Skin epidermis (tissue), 12 donors: Measurements from ENCODE around the gene EML2.
A peak's percentile ranks its signal among the peaks of the same experiment; 100 is the strongest.

ENCODE experiments used
- H3K27ac ChIP-seq, 21 experiments: fragments of 200-600 bp; sonication (generic) in 11 of 21; one replicate each; pipeline ENCODE4 v1.5.0; 2020; ENCODE audit warnings: mild to moderate bottlenecking in 3 of 21, inconsistent platforms in 2 of 21, moderate library complexity in 2 of 21
- H3K4me3 ChIP-seq, 7 experiments: fragments of 200-600 bp; sonication (generic) in 2 of 7; one replicate each; pipeline ENCODE4 v1.5.0; 2020; ENCODE audit warnings: inconsistent platforms in 2 of 7, mild to moderate bottlenecking in 2 of 7, moderate library complexity in 1 of 7

Gene EML2

GRCh38 chr19:45592366-45592765, 46.8 kb downstream of the EML2 start:
- Histone ChIP-seq H3K27ac (peak overlapping the region in 1 of 21 experiments; percentile 36), H3K4me3 (no peak overlapping the region)

- H3K27ac ChIP-seq = no peak overlapping the region
- no peak overlapping the region for H3K4me3 ChIP-seq
Measured at GRCh38 chr19:45591638-45592005, 47.6 kb downstream of the EML2 start.

GRCh38 chr19:45591004-45591637, 48.1 kb downstream of the EML2 start:
- no peak overlapping the region for H3K27ac ChIP-seq
- no peak overlapping the region for H3K4me3 ChIP-seq

GRCh38 chr19:45590300-45591003, 48.7 kb downstream of the EML2 start:
- H3K27ac ChIP-seq = no peak overlapping the region
- H3K4me3 ChIP-seq = no peak overlapping the region

GRCh38 chr19:45589768-45590167, 49.4 kb downstream of the EML2 start:
- no peak overlapping the region for H3K4me3 ChIP-seq

GRCh38 chr19:45587873-45588272, 51.3 kb downstream of the EML2 start:
- Histone ChIP-seq H3K27ac (peak overlapping the region in 4 of 21 experiments; percentile 31 to 59 (median 48)), H3K4me3 (no peak overlapping the region)

More at GRCh38 chr19:45589768-45590167, 49.4 kb downstream of the EML2 start:
- no peak overlapping the region for H3K27ac ChIP-seq

GRCh38 chr19:45585158-45585577, 54.0 kb downstream of the EML2 start:
- H3K4me3 ChIP-seq = peak overlapping the region; percentile 52 to 74 (median 61)
- H3K27ac ChIP-seq = peak overlapping the region in 20 of 21 experiments; percentile 83 to 98 (median 93)

GRCh38 chr19:45584332-45585157, 54.7 kb downstream of the EML2 start, which contains the start of gene OPA3:
OPA3 (minus strand) TSS chr19:45584802; CDS start chr19:45584764, 38 bp downstream.
- peak within 1 kb of the TSS; percentile 76 to 98 (median 94) for H3K27ac ChIP-seq
- peak within 1 kb of the TSS; percentile 52 to 74 (median 61) for H3K4me3 ChIP-seq

- peak overlapping the region in 4 of 21 experiments; percentile 9 to 80 (median 30) for H3K27ac ChIP-seq
- H3K4me3 ChIP-seq = no peak overlapping the region
Measured at GRCh38 chr19:45581576-45581975, 57.6 kb downstream of the EML2 start.

GRCh38 chr19:45578861-45579260, 60.3 kb downstream of the EML2 start:
- H3K27ac ChIP-seq = peak overlapping the region in 11 of 21 experiments; percentile 10 to 70 (median 32)
- H3K4me3 ChIP-seq = no peak overlapping the region

GRCh38 chr19:45577111-45577905, 61.9 kb downstream of the EML2 start:
- Histone ChIP-seq H3K4me3 (no peak overlapping the region), H3K27ac (peak overlapping the region in 17 of 21 experiments; percentile 1 to 73 (median 52))

GRCh38 chr19:45576682-45577081, 62.5 kb downstream of the EML2 start:
- H3K4me3 ChIP-seq = no peak overlapping the region
- peak overlapping the region in 11 of 21 experiments; percentile 1 to 73 (median 52) for H3K27ac ChIP-seq

GRCh38 chr19:45575216-45575615, 64.0 kb downstream of the EML2 start:
- Histone ChIP-seq H3K27ac (peak overlapping the region in 2 of 21 experiments; percentile 24 to 54), H3K4me3 (no peak overlapping the region)

GRCh38 chr19:45574526-45574925, 64.7 kb downstream of the EML2 start:
- Histone ChIP-seq H3K4me3 (no peak overlapping the region), H3K27ac (peak overlapping the region in 1 of 21 experiments; percentile 54)

GRCh38 chr19:45571457-45572220, 67.6 kb downstream of the EML2 start:
- Histone ChIP-seq H3K27ac (no peak overlapping the region), H3K4me3 (no peak overlapping the region)

- H3K4me3 ChIP-seq = no peak overlapping the region
- peak overlapping the region in 5 of 21 experiments; percentile 7 to 54 (median 17) for H3K27ac ChIP-seq
Measured at GRCh38 chr19:45569619-45570421, 69.4 kb downstream of the EML2 start.

GRCh38 chr19:45568732-45569131, 70.5 kb downstream of the EML2 start:
- H3K27ac ChIP-seq = peak overlapping the region in 10 of 21 experiments; percentile 4 to 54 (median 28)
- no peak overlapping the region for H3K4me3 ChIP-seq

GRCh38 chr19:45567609-45568008, 71.6 kb downstream of the EML2 start:
- peak overlapping the region in 3 of 21 experiments; percentile 26 to 54 (median 43) for H3K27ac ChIP-seq

More at GRCh38 chr19:45567609-45568008, 71.6 kb downstream of the EML2 start:
- H3K4me3 ChIP-seq = no peak overlapping the region
